ENCODE measurements around the gene ETV3L.

The ETV3L gene

DNA sequence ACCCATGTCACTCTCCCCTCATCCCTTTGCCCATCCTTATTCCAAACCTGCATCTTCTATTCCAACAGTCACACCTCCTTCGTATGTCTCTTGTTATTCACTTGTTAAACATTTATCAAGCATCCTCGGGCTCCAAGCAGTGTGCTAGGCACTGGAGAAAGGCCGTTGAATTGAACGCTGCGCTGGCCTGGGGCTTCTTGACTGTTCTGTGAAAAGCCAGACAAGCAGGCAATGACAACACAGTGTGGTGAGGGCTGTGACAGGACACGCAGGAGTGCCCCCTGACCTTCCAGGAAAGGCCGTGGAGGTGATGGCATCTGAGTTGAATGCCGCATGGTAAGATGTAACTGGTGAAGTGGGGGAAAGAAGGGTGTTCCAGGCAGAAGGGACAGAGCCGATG lies 19.4 kb upstream of the ETV3L start:
- Histone ChIP-seq H3K4me1 (ENCODE audit: control insufficient read depth, low read length) (peaks cover 14% of the 10 kb centered on the region), H3K9me3 (ENCODE audit: control insufficient read depth, insufficient read depth, low read length) (no peaks in the 10 kb centered on the region), H3K27me3 (ENCODE audit: control insufficient read depth, low read length) (no peaks in the 10 kb centered on the region), H4K20me1 (ENCODE audit: control insufficient read depth, insufficient read depth, low read depth, low read length) (no peaks in the 10 kb centered on the region), H3K9me2 (replicated peaks; ENCODE audit: control insufficient read depth, low read length) (no peaks in the 10 kb centered on the region), H3K27ac (ENCODE audit: low read depth, low read length) (no peak overlapping the region), H3F3A (ENCODE audit: control insufficient read depth, insufficient read depth) (no peaks in the 10 kb centered on the region; the same call in 1 of the 2 replicates), H3K4me3 (ENCODE audit: low read length) (no peak overlapping the region), H3K79me2 (ENCODE audit: control insufficient read depth, low read length) (peaks cover 2% of the 10 kb centered on the region; the same call in 1 of the 2 replicates), H3K36me3 (ENCODE audit: control insufficient read depth, low read length) (peaks cover 15% of the 10 kb centered on the region), H3K4me2 (ENCODE audit: low read length) (no peak overlapping the region)
- no peak for TF ChIP-seq EZH2phosphoT487 (IDR thresholded peaks at IDR 0.05; ENCODE audit: borderline replicate concordance, low read length)
- TF ChIP-seq, protein P1, sequence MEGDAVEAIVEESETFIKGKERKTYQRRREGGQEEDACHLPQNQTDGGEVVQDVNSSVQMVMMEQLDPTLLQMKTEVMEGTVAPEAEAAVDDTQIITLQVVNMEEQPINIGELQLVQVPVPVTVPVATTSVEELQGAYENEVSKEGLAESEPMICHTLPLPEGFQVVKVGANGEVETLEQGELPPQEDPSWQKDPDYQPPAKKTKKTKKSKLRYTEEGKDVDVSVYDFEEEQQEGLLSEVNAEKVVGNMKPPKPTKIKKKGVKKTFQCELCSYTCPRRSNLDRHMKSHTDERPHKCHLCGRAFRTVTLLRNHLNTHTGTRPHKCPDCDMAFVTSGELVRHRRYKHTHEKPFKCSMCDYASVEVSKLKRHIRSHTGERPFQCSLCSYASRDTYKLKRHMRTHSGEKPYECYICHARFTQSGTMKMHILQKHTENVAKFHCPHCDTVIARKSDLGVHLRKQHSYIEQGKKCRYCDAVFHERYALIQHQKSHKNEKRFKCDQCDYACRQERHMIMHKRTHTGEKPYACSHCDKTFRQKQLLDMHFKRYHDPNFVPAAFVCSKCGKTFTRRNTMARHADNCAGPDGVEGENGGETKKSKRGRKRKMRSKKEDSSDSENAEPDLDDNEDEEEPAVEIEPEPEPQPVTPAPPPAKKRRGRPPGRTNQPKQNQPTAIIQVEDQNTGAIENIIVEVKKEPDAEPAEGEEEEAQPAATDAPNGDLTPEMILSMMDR (IDR thresholded peaks at IDR 0.05; ENCODE audit: low read depth, low read length, poor library complexity, severe bottlenecking), result no peak

DNA sequence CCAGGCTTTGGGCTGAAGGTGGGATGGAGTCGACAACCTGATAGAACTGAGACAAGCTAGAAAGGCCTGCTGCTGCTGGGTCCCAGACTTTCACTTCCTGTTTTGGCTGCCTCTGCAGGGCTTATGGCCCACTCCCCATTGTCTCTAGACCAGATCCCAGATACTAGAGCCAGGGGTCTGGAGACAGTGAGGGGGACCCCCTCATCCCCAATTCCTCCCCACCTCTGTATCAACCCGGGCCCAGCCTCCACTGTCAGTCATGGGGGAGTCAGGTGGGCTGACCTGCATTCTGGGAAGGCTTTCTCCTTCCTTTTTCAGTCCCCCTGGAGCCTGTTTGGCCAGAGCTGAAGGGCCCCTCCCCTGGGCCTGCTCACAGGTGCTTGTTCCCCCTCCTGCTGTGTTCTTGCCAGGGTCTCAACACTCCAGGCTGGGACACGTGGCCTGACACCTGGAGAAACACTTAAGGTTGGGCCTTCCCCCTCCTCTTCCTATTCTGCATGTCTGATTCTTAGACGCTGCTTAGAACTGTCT lies 18.0 kb upstream of the ETV3L start:
- Histone ChIP-seq H4K20me1 (ENCODE audit: control insufficient read depth, insufficient read depth, low read depth, low read length) (no peaks in the 10 kb centered on the region), H3K27me3 (ENCODE audit: control insufficient read depth, low read length) (peaks cover 2% of the 10 kb centered on the region; the same call in 1 of the 2 replicates), H3K36me3 (ENCODE audit: control insufficient read depth, low read length) (peaks cover under 1% of the 10 kb centered on the region; the same call in 1 of the 2 replicates), H3K79me2 (ENCODE audit: control insufficient read depth, low read length) (no peaks in the 10 kb centered on the region), H3F3A (ENCODE audit: control insufficient read depth, insufficient read depth) (no peaks in the 10 kb centered on the region; the same call in 1 of the 2 replicates), H3K9me2 (replicated peaks; ENCODE audit: control insufficient read depth, low read length) (no peaks in the 10 kb centered on the region), H3K9me3 (ENCODE audit: control insufficient read depth, insufficient read depth, low read length) (no peaks in the 10 kb centered on the region), H3K4me1 (ENCODE audit: control insufficient read depth, low read length) (peaks cover 14% of the 10 kb centered on the region), H3K27ac (ENCODE audit: low read depth, low read length) (no peak overlapping the region), H3K4me3 (ENCODE audit: low read length) (no peak overlapping the region), H3K4me2 (ENCODE audit: low read length) (peak overlapping the region; percentile 32)
- no peak for TF ChIP-seq EZH2phosphoT487 (IDR thresholded peaks at IDR 0.05; ENCODE audit: borderline replicate concordance, low read length)
- TF ChIP-seq, protein P1 (IDR thresholded peaks at IDR 0.05; ENCODE audit: low read depth, low read length, poor library complexity, severe bottlenecking), result no peak

GRCh38 chr1:157116737-157117103 lies 17.1 kb upstream of the ETV3L start:
- Histone ChIP-seq H3K4me1 (ENCODE audit: control insufficient read depth, low read length) (peaks cover 14% of the 10 kb centered on the region), H3K79me2 (ENCODE audit: control insufficient read depth, low read length) (no peaks in the 10 kb centered on the region), H3K4me3 (ENCODE audit: low read length) (no peak overlapping the region), H3K27ac (ENCODE audit: low read depth, low read length) (no peak overlapping the region), H4K20me1 (ENCODE audit: control insufficient read depth, insufficient read depth, low read depth, low read length) (no peaks in the 10 kb centered on the region), H3K9me3 (ENCODE audit: control insufficient read depth, insufficient read depth, low read length) (no peaks in the 10 kb centered on the region), H3K36me3 (ENCODE audit: control insufficient read depth, low read length) (no peaks in the 10 kb centered on the region; the same call in 1 of the 2 replicates), H3K27me3 (ENCODE audit: control insufficient read depth, low read length) (peaks cover 8% of the 10 kb centered on the region; the same call in 1 of the 2 replicates), H3K4me2 (ENCODE audit: low read length) (no peak overlapping the region), H3F3A (ENCODE audit: control insufficient read depth, insufficient read depth) (no peaks in the 10 kb centered on the region; the same call in 1 of the 2 replicates), H3K9me2 (replicated peaks; ENCODE audit: control insufficient read depth, low read length) (no peaks in the 10 kb centered on the region)
- TF ChIP-seq, protein P1 (IDR thresholded peaks at IDR 0.05; ENCODE audit: low read depth, low read length, poor library complexity, severe bottlenecking), result no peak
- TF ChIP-seq EZH2phosphoT487 (IDR thresholded peaks at IDR 0.05; ENCODE audit: borderline replicate concordance, low read length), result no peak

Measured in DOHH2 (cell line).